Common myeloid progenitor, CD34-positive (primary cell): ENCODE results near the gene FARSA.
"Not testable (repeated sequence)": the region's sequence is repeated elsewhere in the genome, so short reads cannot be mapped to it uniquely, and the experiment has no call there.

Experiments
- CTCF ChIA-PET: fragments of 350-600 bp; sonication (Branson Sonifier 250); formaldehyde crosslinking; loops from one replicate; lab custom pipeline; 2021; ENCODE audit warnings: antibody characterized with exemption; lab: Charles Lee
- POLR2A ChIA-PET: fragments of 350-600 bp; sonication (Branson Sonifier 250); formaldehyde crosslinking; loops from one replicate; lab custom pipeline; 2021; ENCODE audit warnings: antibody characterized with exemption; lab: Charles Lee
- DNase-seq, 3 donors: peaks; one replicate each; pipeline versions ENCODE4 v3.0.0 to v3.0.0-alpha.2; 2013
- H3K27ac ChIP-seq, 2 experiments: 1 replicate in 1 of 2; 2 replicates in 1 of 2; pipeline ENCODE4 v1.7.0; 2013; ENCODE audit warnings: inconsistent platforms in 2 of 2, low read length in 2 of 2, mild to moderate bottlenecking in 2 of 2, low read depth in 1 of 2, moderate library complexity in 1 of 2; ENCODE audit not compliant: severe bottlenecking in 2 of 2, insufficient read depth in 1 of 2, poor library complexity in 1 of 2
- H3K27me3 ChIP-seq, 5 experiments: replicated peaks in 2 of 5; 1 replicate in 3 of 5; 2 replicates in 2 of 5; pipeline versions ENCODE4 v1.6.1 to v1.7.0; 2013; ENCODE audit warnings: low read length in 4 of 5, mild to moderate bottlenecking in 2 of 5, moderate library complexity in 2 of 5, inconsistent platforms in 1 of 5; ENCODE audit not compliant: insufficient read depth in 5 of 5, control insufficient read depth in 4 of 5
- H3K36me3 ChIP-seq, 4 experiments: 1 replicate in 2 of 4; 2 replicates in 2 of 4; pipeline versions ENCODE4 v1.6.1 to v1.7.0; 2013; ENCODE audit warnings: low read length in 3 of 4, control low read depth in 1 of 4, mild to moderate bottlenecking in 1 of 4; ENCODE audit not compliant: control insufficient read depth in 4 of 4, insufficient read depth in 4 of 4
- H3K4me1 ChIP-seq, 4 experiments: 1 replicate in 3 of 4; 2 replicates in 1 of 4; pipeline versions ENCODE4 v1.6.1 to v1.7.1; 2013; ENCODE audit warnings: low read length in 3 of 4, mild to moderate bottlenecking in 3 of 4, control low read depth in 1 of 4, inconsistent platforms in 1 of 4, moderate library complexity in 1 of 4; ENCODE audit not compliant: control insufficient read depth in 4 of 4, insufficient read depth in 4 of 4; ENCODE audit errors: control extremely low read depth in 1 of 4
- H3K4me3 ChIP-seq, 7 experiments: 1 replicate in 4 of 7; 2 replicates in 3 of 7; pipeline versions ENCODE4 v1.5.1 to v1.7.0; 2013; ENCODE audit warnings: mild to moderate bottlenecking in 7 of 7, low read length in 6 of 7, moderate library complexity in 6 of 7, inconsistent platforms in 2 of 7, low read depth in 2 of 7, control low read depth in 1 of 7; ENCODE audit not compliant: insufficient read depth in 4 of 7, control insufficient read depth in 1 of 7; ENCODE audit errors: extremely low read depth in 1 of 7
- H3K9me3 ChIP-seq, 5 experiments: 1 replicate in 4 of 5; 2 replicates in 1 of 5; pipeline versions ENCODE4 v1.6.1 to v1.7.1; 2013; ENCODE audit warnings: low read length in 4 of 5, mild to moderate bottlenecking in 2 of 5, inconsistent platforms in 1 of 5, low read depth in 1 of 5, moderate library complexity in 1 of 5; ENCODE audit not compliant: control insufficient read depth in 4 of 5, insufficient read depth in 2 of 5; ENCODE audit errors: control extremely low read depth in 1 of 5
- WGBS: methylation state at CpG from one replicate; pipeline ENCODE4 v1.1.5; 2013; ENCODE audit not compliant: insufficient coverage; 5-methylcytosine and 5-hydroxymethylcytosine counted together

The FARSA gene

DNA sequence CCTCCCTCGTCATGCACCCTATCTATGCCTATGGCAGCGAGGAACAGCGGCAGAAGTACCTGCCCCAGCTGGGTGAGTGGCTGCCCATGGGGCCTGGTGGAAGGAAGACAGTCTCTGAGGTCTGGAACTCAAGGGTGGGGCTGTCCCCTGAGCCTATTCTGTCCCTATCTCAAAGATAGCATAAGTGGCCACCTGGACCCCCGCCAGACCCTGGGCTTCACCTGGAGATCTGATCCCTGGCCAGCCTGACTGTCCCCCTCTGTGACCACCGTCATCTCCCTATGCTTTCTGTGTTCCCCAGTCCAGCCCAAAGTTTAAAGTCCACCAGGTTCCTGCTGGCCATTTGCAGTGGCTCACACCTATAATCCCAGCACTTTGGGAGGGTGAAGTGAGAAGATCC is 39.9 kb downstream of the FARSA start:
- H3K9me3 ChIP-seq: no peaks in the 10 kb centered on the region
- ChIA-PET CTCF (interaction anchor here (1.0 kb wide), 1 partner anchor 20 kb away, joined by 3 read pairs; no protein-coding TSS in a partner anchor), POLR2A (no interaction called here)
- peaks cover 4 to 19% (median 15%) of the 10 kb centered on the region in 4 experiments for H3K4me1 ChIP-seq
- no peak for DNase-seq
- WGBS: 100% methylated on average over 4 of the region's 5 CpGs
- H3K36me3 ChIP-seq: peaks cover 2 to 45% (median 38%) of the 10 kb centered on the region in 4 experiments
- H3K27me3 ChIP-seq: no peaks in the 10 kb centered on the region
- H3K4me3 ChIP-seq: no peak overlapping the region
- H3K27ac ChIP-seq: no peak overlapping the region

DNA sequence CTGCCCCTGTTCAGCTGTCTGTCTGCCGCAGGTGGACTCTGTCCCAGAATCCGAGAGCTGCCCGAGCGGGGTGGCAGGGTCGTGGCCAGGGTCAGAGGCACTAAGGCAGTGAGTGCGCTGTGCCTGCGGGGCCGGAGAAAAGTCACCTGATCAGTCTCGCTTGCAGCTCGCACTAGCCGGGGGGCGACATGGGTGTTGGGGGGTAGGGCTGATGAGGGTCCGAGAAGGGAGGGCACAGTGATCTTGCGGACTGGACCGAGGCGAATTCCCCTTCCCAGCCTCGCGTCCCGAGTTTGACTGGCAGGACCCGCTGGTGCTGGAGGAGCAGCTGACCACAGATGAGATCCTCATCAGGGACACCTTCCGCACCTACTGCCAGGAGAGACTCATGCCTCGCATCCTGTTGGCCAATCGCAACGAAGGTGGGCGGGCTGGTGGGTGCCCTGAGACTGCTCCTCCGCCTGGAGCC is 41.9 kb downstream of the FARSA start:
- Histone ChIP-seq H3K36me3 (peaks cover 1 to 30% (median 24%) of the 10 kb centered on the region in 4 experiments), H3K4me1 (peaks cover 4 to 21% (median 18%) of the 10 kb centered on the region in 4 experiments), H3K9me3 (no peaks in the 10 kb centered on the region), H3K27me3 (no peaks in the 10 kb centered on the region), H3K27ac (peak overlapping the region; percentile 50 to 79), H3K4me3 (peak overlapping the region; percentile 63 to 98 (median 90))
- CTCF ChIA-PET: interaction anchor here (0.9 to 2.3 kb wide), 3 partner anchors 10 to 126 kb away, joined by 3 to 9 read pairs (median 4); no protein-coding TSS in a partner anchor
- WGBS: 15% methylated on average over 23 of the region's 26 CpGs
- POLR2A ChIA-PET: interaction anchor here (0.7 to 3.3 kb wide), 5 partner anchors 11 to 47 kb away, joined by 3 to 28 read pairs (median 7); partner anchors contain the start of genes CALR and FARSA
- no peak for DNase-seq

DNA sequence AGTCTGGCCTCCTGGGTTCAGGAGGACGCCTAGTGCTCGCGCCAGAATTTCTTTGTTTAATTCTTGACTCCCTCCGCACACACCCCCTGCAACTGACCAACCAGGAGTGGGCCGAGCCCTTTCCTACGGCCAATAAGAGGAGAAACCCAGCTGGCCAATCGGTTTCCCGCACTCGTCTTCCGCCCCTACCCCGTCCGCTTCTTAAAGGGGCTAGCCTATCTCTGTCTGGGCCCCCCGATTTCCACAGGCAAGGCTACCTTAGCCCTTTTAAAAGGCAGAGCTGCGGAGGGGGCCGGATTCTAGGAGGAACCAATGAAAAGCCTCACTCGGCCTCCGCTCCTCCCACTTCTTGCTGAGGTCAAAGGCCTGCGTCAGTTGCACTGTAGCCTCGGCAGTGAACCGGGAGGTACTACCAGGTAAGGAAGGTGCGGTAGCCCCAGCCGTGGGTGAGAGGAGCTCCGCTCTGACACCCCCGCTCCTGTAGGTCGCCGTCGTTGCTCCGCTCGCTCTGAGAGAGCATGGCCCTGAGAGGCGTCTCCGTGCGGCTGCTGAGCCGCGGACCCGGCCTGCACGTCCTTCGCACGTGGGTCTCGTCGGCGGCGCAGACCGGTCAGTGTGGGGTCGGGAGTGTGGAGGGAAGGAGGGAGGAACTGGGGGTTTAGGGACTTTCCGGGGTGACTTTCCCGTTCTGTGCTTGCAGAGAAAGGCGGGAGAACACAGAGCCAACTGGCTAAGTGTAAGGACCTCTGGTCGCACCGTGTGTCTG is 42.5 kb downstream of the FARSA start, which contains the start of gene GCDH:
Gene GCDH (plus strand): TSS at position 374 of the 766 bp plus-strand sequence. CDS start 145 bp downstream, at position 519.
- Histone ChIP-seq H3K27ac (peak within 1 kb of the TSS; percentile 50 to 79), H3K4me3 (peak within 1 kb of the TSS; percentile 63 to 98 (median 90)), H3K4me1 (peaks cover 4 to 26% (median 20%) of the 10 kb centered on the region in 4 experiments), H3K36me3 (peaks cover 0 to 24% (median 18%) of the 10 kb centered on the region in 4 experiments), H3K27me3 (no peaks in the 10 kb centered on the region), H3K9me3 (no peaks in the 10 kb centered on the region)
- peak; percentile 99 to 100 (median 99) for DNase-seq
- WGBS: 0% methylated on average over 27 of the region's 49 CpGs
- ChIA-PET CTCF (interaction anchor here (0.9 to 2.3 kb wide), 9 partner anchors 8 to 125 kb away, joined by 3 to 9 read pairs (median 4); no protein-coding TSS in a partner anchor), POLR2A (interaction anchor here (0.6 to 3.3 kb wide), 7 partner anchors 10 to 116 kb away, joined by 3 to 28 read pairs (median 4); partner anchors contain the start of genes CALR and FARSA)

DNA sequence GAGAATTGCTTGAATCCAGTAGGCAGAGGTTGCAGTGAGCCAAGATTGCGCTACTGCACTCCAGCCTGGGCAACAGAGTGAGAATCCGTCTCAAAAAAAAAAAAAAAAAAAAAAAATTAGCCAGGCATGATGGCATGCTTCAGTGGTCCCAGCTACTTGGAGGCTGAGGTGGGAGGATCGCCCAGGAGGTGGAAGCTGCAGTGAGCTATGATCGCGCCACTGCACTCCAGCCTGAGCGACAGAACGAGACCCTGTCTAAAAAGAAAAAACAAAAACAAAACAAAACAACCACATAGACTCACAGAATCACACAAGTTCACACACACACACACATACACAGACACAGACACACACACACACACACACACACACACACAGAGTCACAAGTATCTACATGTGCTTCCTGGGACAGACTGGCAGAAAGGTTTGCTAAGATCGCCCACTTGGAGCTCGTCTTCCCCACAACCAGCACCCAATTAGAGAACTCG is 43.2 kb downstream of the FARSA start:
- DNase-seq, H3K9me3 ChIP-seq, H3K27ac ChIP-seq, H3K27me3 ChIP-seq: not testable (repeated sequence)
- peaks cover 4 to 32% (median 25%) of the 10 kb centered on the region in 4 experiments for H3K4me1 ChIP-seq
- ChIA-PET POLR2A (interaction anchor here (0.6 to 3.3 kb wide), 7 partner anchors 23 to 116 kb away, joined by 3 to 28 read pairs (median 4); partner anchors contain the start of genes CALR and FARSA), CTCF (interaction anchor here (0.9 to 2.3 kb wide), 10 partner anchors 8 to 125 kb away, joined by 3 to 9 read pairs (median 4); partner anchors contain the start of gene FARSA)
- H3K36me3 ChIP-seq: peaks cover 0 to 21% (median 16%) of the 10 kb centered on the region in 4 experiments
- peak overlapping the region in 6 of 7 experiments; percentile 27 to 95 (median 56) for H3K4me3 ChIP-seq
- 43% methylated on average over 9 of the region's 10 CpGs for WGBS

DNA sequence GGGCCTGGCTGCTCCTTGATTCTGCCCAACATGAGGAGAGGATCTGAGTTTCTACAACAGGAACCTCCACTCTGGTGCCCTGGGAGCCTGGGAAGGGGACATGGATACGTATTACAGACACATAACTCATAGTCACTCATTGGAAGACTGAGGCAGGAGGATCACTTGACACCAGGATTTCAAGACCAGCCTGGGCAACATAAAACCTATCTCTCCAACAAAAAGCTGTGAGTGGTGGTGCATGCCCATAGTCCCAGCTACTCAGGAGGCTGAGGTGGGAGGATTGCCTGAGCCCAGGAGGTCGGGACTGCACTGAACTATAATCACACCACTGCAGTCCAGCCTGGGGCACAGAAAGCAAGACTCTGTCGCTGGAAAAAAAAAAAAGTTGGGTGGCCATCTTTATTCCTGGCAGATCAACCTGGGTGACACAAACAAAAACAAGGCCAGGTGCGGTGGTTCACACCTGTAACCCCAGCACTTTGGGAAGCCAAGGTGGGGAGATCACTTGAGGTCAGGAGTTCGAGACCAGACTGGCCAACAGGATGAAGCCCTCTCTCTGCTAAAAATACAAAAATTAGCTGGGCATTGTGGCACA is 45.4 kb downstream of the FARSA start:
- Histone ChIP-seq H3K9me3 (peaks cover 0 to 7% (median 3%) of the 10 kb centered on the region in 5 experiments), H3K27me3 (no peaks in the 10 kb centered on the region), H3K4me1 (peaks cover 4 to 45% (median 34%) of the 10 kb centered on the region in 4 experiments), H3K4me3 (no peak overlapping the region), H3K36me3 (peaks cover 0 to 1% (median under 1%) of the 10 kb centered on the region in 4 experiments), H3K27ac (peak overlapping the region in 1 of 2 experiments; percentile 81)
- CTCF ChIA-PET: interaction anchor here (0.9 to 2.5 kb wide), 4 partner anchors 11 to 77 kb away, joined by 3 to 8 read pairs (median 4); no protein-coding TSS in a partner anchor
- 88% methylated on average over 4 of the region's 5 CpGs for WGBS
- POLR2A ChIA-PET: interaction anchor here (1.6 kb wide), 1 partner anchor 50 kb away, joined by 7 read pairs; the partner anchor contains the start of gene CALR
- DNase-seq: no peak

DNA sequence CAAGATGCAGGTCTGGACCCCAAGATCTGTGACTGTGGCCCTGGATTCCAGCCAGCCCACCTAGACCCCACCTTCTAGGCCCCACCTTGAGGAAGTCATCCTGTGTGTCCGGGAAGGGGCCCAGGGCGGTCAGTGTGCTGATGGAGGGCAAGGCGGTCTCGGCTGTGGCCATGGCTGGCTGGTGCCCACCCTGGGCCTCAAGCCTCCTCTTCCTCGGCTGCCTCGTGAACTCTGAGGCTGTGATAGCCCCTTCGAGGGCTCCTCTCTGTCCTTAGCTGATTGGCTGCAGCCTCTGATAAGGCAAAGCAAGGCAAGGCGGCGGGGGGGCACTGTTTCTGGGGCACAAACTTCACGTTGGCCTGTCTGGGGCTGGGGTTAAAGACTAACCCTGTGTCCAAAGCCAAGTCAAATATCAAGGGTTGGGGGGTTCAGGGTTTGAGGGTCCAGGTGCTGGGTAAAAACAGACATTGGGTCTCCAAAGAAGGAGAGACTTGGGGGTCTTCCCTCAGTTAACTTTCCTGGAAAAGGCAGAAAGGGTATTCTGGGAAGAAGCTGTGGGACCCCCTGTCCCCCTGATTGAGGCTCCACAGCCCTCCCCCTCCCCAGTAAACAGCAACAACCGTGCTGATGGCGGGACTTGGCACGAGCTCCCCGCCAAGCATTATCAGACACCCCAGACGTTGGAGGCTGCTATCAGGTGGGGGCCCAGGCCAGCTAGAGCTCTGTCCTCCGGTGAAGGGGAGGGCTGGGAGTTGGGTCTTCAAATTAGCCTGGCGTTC is 46.4 kb downstream of the FARSA start, which contains the start of gene KLF1:
Gene KLF1 (minus strand): TSS at position 233 of the 779 bp plus-strand sequence. CDS start 61 bp downstream, at position 172.
- POLR2A ChIA-PET: interaction anchor here (1.6 kb wide), 1 partner anchor 51 kb away, joined by 7 read pairs; the partner anchor contains the start of gene CALR

More for the DNA sequence above, 46.4 kb downstream of the FARSA start, which contains the start of gene KLF1:
- DNase-seq: peak in 2 of 3 donors; percentile 45 to 64
- peak within 1 kb of the TSS in 1 of 2 experiments; percentile 81 for H3K27ac ChIP-seq
- WGBS: 78% methylated on average over 14 of the region's 17 CpGs
- CTCF ChIA-PET: interaction anchor here (0.9 to 3.1 kb wide), 7 partner anchors 9 to 78 kb away, joined by 3 to 12 read pairs (median 8); partner anchors contain the start of genes FARSA and GADD45GIP1
- no peaks in the 10 kb centered on the region for H3K27me3 ChIP-seq
- H3K4me3 ChIP-seq: peak within 1 kb of the TSS in 6 of 7 experiments; percentile 48 to 78 (median 65)
- H3K9me3 ChIP-seq: peaks cover 0 to 7% (median 3%) of the 10 kb centered on the region in 5 experiments
- no peaks in the 10 kb centered on the region for H3K36me3 ChIP-seq
- H3K4me1 ChIP-seq: peaks cover 4 to 43% (median 34%) of the 10 kb centered on the region in 4 experiments
